Purkinje cell (primary cell): ENCODE data around the gene INKA2. TPM values are rescaled to one million over a fixed set of nuclear protein-coding genes. Genes with fewer than 3 reads are reported as not detected.

ENCODE experiments used
- polyA plus RNA-seq: library from polyadenylated mRNA; unstranded; fragments of >200 nt; fragmentation: Nextera tagmentation; gene quantifications from 2 replicates; pipeline ENCODE4 v1.2.1, GENCODE V29; 2014

INKA2 gene
- polyA plus RNA-seq = 2.1 and 2.9 TPM in 2 replicates

GRCh38 chr1:111739194-111739924 lies at the start of gene INKA2:
TSS of gene INKA2 (minus strand) at chr1:111739395. CDS start at chr1:111739242, 153 bp downstream.

GRCh38 chr1:111755331-111756123 lies 16.3 kb upstream of the INKA2 start, which contains the start of gene DDX20:
TSS of gene DDX20 (plus strand) at chr1:111755901. CDS start at chr1:111755925, 24 bp downstream.

Other genes with a start within 250 kb of the INKA2 start
- 0.49 TPM in 1 of 2 replicates, not detected in the other for gene ADORA3, start 235.8 kb downstream of the INKA2 start, polyA plus RNA-seq
- not detected in 2 replicates for gene TMIGD3, start 235.8 kb downstream of the INKA2 start, polyA plus RNA-seq
- gene RAP1A, start 119.6 kb downstream of the INKA2 start, polyA plus RNA-seq = 43.6 and 44.9 TPM in 2 replicates
- 9.7 and 12.2 TPM in 2 replicates for gene DDX20, start 16.5 kb upstream of the INKA2 start, polyA plus RNA-seq